EH (cell line): Measurements from ENCODE around the gene APBA1.

Experiments
- DNase-seq: peaks from one replicate; pipeline ENCODE4 v3.0.0-alpha.2; 2015; ENCODE audit warnings: low read depth

APBA1 gene

GRCh38 chr9:69397384-69398214 is 274.6 kb downstream of the APBA1 start:
- peak; percentile 12 for DNase-seq

GRCh38 chr9:69396759-69397158 is 275.4 kb downstream of the APBA1 start:
- no peak for DNase-seq

GRCh38 chr9:69395718-69396117 is 276.5 kb downstream of the APBA1 start:
- no peak for DNase-seq

- no peak for DNase-seq
Measured at GRCh38 chr9:69393425-69393824, 278.7 kb downstream of the APBA1 start.

- DNase-seq = no peak
Measured at GRCh38 chr9:69392826-69393225, 279.3 kb downstream of the APBA1 start.

- DNase-seq = peak; percentile 20
Measured at GRCh38 chr9:69391946-69392345, 280.2 kb downstream of the APBA1 start.

GRCh38 chr9:69391487-69391886 is 280.7 kb downstream of the APBA1 start:
- DNase-seq = no peak

GRCh38 chr9:69389437-69389995 is 282.7 kb downstream of the APBA1 start:
- DNase-seq = no peak

GRCh38 chr9:69388596-69388995 is 283.6 kb downstream of the APBA1 start:
- DNase-seq = no peak

- DNase-seq = no peak
Measured at GRCh38 chr9:69386651-69387050, 285.5 kb downstream of the APBA1 start.

- DNase-seq = no peak
Measured at GRCh38 chr9:69385581-69386033, 286.6 kb downstream of the APBA1 start.

GRCh38 chr9:69382135-69382534 is 290.0 kb downstream of the APBA1 start:
- no peak for DNase-seq

- DNase-seq = peak; percentile 52
Measured at GRCh38 chr9:69380811-69381210, 291.4 kb downstream of the APBA1 start.

- DNase-seq = no peak
Measured at GRCh38 chr9:69380301-69380700, 291.9 kb downstream of the APBA1 start.

- DNase-seq = peak; percentile 77
Measured at GRCh38 chr9:69379270-69379982, 292.7 kb downstream of the APBA1 start.

GRCh38 chr9:69377981-69378380 is 294.2 kb downstream of the APBA1 start:
- DNase-seq = no peak
